IMR-90 (cell line): ENCODE data around the gene MRPL48. TPM values are rescaled to one million over a fixed set of nuclear protein-coding genes. Genes with fewer than 3 reads are reported as not detected.

Experiments used
- ATAC-seq: fragments of 200-7000 bp; cut with Tn5 transposase; 2 replicates; pipeline ENCODE4 v1.9.1; 2020; ENCODE audit warnings: low read depth, mild to moderate bottlenecking, moderate library complexity
- BruUV-seq: library from RNA; stranded (reverse); fragments of 400-500 nt; replicated peaks from 2 replicates; lab custom pipeline; 2021; lab: Mats Ljungman, UMichigan
- CTCF ChIA-PET: fragments of 300-600 bp; formaldehyde crosslinking; extraction: SDS; loops from one replicate; lab custom pipeline; 2021; ENCODE audit warnings: antibody characterized with exemption; lab: Yijun Ruan, JAX
- POLR2A ChIA-PET: fragments of 300-600 bp; sonication (Branson Sonifier 250); formaldehyde crosslinking; loops from one replicate; lab custom pipeline; 2022; ENCODE audit warnings: antibody characterized with exemption; ENCODE audit not compliant: unreplicated experiment; lab: Charles Lee
- DNase-seq: peaks from one replicate; pipeline ENCODE4 v3.0.0; 2013
- H2AFZ ChIP-seq: replicated peaks from 2 replicates; pipeline ENCODE3; 2013; ENCODE audit warnings: low read length, mild to moderate bottlenecking; ENCODE audit not compliant: poor library complexity
- H2AK5ac ChIP-seq: 2 replicates; pipeline ENCODE4 v1.6.1; 2013; ENCODE audit warnings: low read depth, low read length, inconsistent platforms
- H2AK9ac ChIP-seq: replicated peaks from 2 replicates; pipeline ENCODE3; 2013; ENCODE audit warnings: mild to moderate bottlenecking, low read depth, low read length, moderate library complexity; ENCODE audit not compliant: poor library complexity
- H2BK120ac ChIP-seq: 2 replicates; pipeline ENCODE4 v1.6.1; 2013; ENCODE audit warnings: low read depth, low read length, inconsistent platforms
- H2BK15ac ChIP-seq: 3 replicates; pipeline ENCODE4 v1.6.1; 2013; ENCODE audit warnings: low read depth, low read length, inconsistent platforms
- H2BK20ac ChIP-seq: 2 replicates; pipeline ENCODE4 v1.6.1; 2013; ENCODE audit warnings: low read depth, mild to moderate bottlenecking, inconsistent platforms, low read length, moderate library complexity
- H2BK5ac ChIP-seq: 2 replicates; pipeline ENCODE4 v1.6.1; 2013; ENCODE audit warnings: mild to moderate bottlenecking, low read depth, low read length, inconsistent platforms; ENCODE audit not compliant: poor library complexity, severe bottlenecking
- H3K14ac ChIP-seq: replicated peaks from 2 replicates; pipeline ENCODE4 v1.6.1; 2013; ENCODE audit warnings: low read depth, low read length, inconsistent platforms
- H3K18ac ChIP-seq: 2 replicates; pipeline ENCODE4 v1.6.1; 2013; ENCODE audit warnings: low read depth, low read length, control low read depth
- H3K23ac ChIP-seq: 2 replicates; pipeline ENCODE4 v1.6.1; 2013; ENCODE audit warnings: low read depth, low read length, inconsistent platforms
- H3K27ac ChIP-seq: 2 replicates; pipeline ENCODE4 v1.5.1; 2013; ENCODE audit warnings: mild to moderate bottlenecking, control low read depth, low read length; ENCODE audit not compliant: insufficient read depth
- H3K27me3 ChIP-seq: 2 replicates; pipeline ENCODE4 v1.6.1; 2013; ENCODE audit warnings: low read length; ENCODE audit not compliant: control insufficient read depth, insufficient read depth
- H3K36me3 ChIP-seq: 2 replicates; pipeline ENCODE4 v1.6.1; 2013; ENCODE audit warnings: low read length, mixed read lengths; ENCODE audit not compliant: control insufficient read depth, insufficient read depth
- H3K4ac ChIP-seq: 2 replicates; pipeline ENCODE4 v1.6.1; 2013; ENCODE audit warnings: low read depth, low read length, inconsistent platforms
- H3K4me1 ChIP-seq: 2 replicates; pipeline ENCODE4 v1.6.1; 2013; ENCODE audit warnings: low read length, mixed read lengths; ENCODE audit not compliant: control insufficient read depth, insufficient read depth
- H3K4me2 ChIP-seq: 2 replicates; pipeline ENCODE4 v1.6.1; 2013; ENCODE audit warnings: low read depth, mild to moderate bottlenecking, control low read depth, low read length, moderate library complexity
- H3K4me3 ChIP-seq: 2 replicates; pipeline ENCODE4 v1.5.1; 2013; ENCODE audit warnings: low read depth, mild to moderate bottlenecking, control low read depth, low read length, moderate library complexity; ENCODE audit not compliant: insufficient read depth
- H3K56ac ChIP-seq: 2 replicates; pipeline ENCODE4 v1.6.1; 2013; ENCODE audit warnings: low read length, inconsistent platforms; ENCODE audit not compliant: insufficient read depth; ENCODE audit errors: extremely low read depth
- H3K79me1 ChIP-seq, 2 experiments: 2 replicates each; pipeline ENCODE4 v1.6.1; 2013; ENCODE audit warnings: low read length in 2 of 2, inconsistent platforms in 1 of 2, low read depth in 1 of 2
- H3K9ac ChIP-seq: 2 replicates; pipeline ENCODE4 v1.6.1; 2013; ENCODE audit warnings: low read depth, low read length, control low read depth
- H3K9me1 ChIP-seq: 2 replicates; pipeline ENCODE4 v1.6.1; 2013; ENCODE audit warnings: low read length, inconsistent platforms; ENCODE audit not compliant: insufficient read depth
- H3K9me3 ChIP-seq: 2 replicates; pipeline ENCODE4 v1.6.1; 2013; ENCODE audit warnings: low read length; ENCODE audit not compliant: control insufficient read depth, insufficient read depth
- H4K20me1 ChIP-seq: 2 replicates; pipeline ENCODE4 v1.6.1; 2013; ENCODE audit warnings: low read length, inconsistent platforms; ENCODE audit not compliant: insufficient read depth
- H4K5ac ChIP-seq: 2 replicates; pipeline ENCODE4 v1.6.1; 2013; ENCODE audit warnings: mild to moderate bottlenecking, low read depth, low read length, control low read depth
- H4K8ac ChIP-seq, 2 experiments: 2 replicates each; pipeline ENCODE4 v1.6.1; 2013; ENCODE audit warnings: low read depth in 2 of 2, low read length in 2 of 2, control low read depth in 1 of 2, inconsistent platforms in 1 of 2
- H4K91ac ChIP-seq: 2 replicates; pipeline ENCODE4 v1.6.1; 2013; ENCODE audit warnings: low read depth, low read length, inconsistent platforms; ENCODE audit not compliant: insufficient read depth
- BHLHE40 ChIP-seq: fragments of 150-350 bp; IDR thresholded peaks from 2 replicates; pipeline ENCODE4 v1.6.1; 2016; ENCODE audit warnings: mild to moderate bottlenecking, low read depth, low read length
- CEBPB ChIP-seq: IDR thresholded peaks from 2 replicates; pipeline ENCODE4 v1.6.1; 2012; ENCODE audit warnings: low read depth, low read length, improper control_type of control experiment
- CHD1 ChIP-seq: IDR thresholded peaks from 2 replicates; pipeline ENCODE4 v1.6.1; 2012; ENCODE audit warnings: low read depth, low read length, improper control_type of control experiment
- CTCF ChIP-seq: conservative IDR thresholded peaks from 2 replicates; pipeline ENCODE4 v1.5.1; 2012; ENCODE audit warnings: mild to moderate bottlenecking, low read depth, low read length, improper control_type of control experiment
- ELK1 ChIP-seq: fragments of 150-350 bp; IDR thresholded peaks from 2 replicates; pipeline ENCODE4 v1.6.1; 2016; ENCODE audit warnings: low read depth, mild to moderate bottlenecking, low read length, moderate library complexity, borderline replicate concordance
- FOS ChIP-seq: fragments of 150-350 bp; IDR thresholded peaks from 2 replicates; pipeline ENCODE4 v1.6.1; 2016; ENCODE audit warnings: low read depth, low read length
- MAFK ChIP-seq: IDR thresholded peaks from 2 replicates; pipeline ENCODE4 v1.6.1; 2012; ENCODE audit warnings: low read depth, low read length, improper control_type of control experiment
- MAZ ChIP-seq: IDR thresholded peaks from 2 replicates; pipeline ENCODE4 v1.6.1; 2012; ENCODE audit warnings: low read depth, mild to moderate bottlenecking, low read length, improper control_type of control experiment, moderate library complexity, borderline replicate concordance
- MXI1 ChIP-seq: IDR thresholded peaks from 2 replicates; pipeline ENCODE4 v1.6.1; 2012; ENCODE audit warnings: low read depth, mild to moderate bottlenecking, low read length, moderate library complexity, borderline replicate concordance
- NFE2L2 ChIP-seq: fragments of 150-350 bp; IDR thresholded peaks from 2 replicates; pipeline ENCODE4 v1.6.1; 2016; ENCODE audit warnings: low read depth, mild to moderate bottlenecking, low read length
- POLR2A ChIP-seq: IDR thresholded peaks from 2 replicates; pipeline ENCODE4 v1.6.1; 2012; ENCODE audit warnings: mild to moderate bottlenecking, low read depth, low read length
- RAD21 ChIP-seq: IDR thresholded peaks from 2 replicates; pipeline ENCODE4 v1.6.1; 2012; ENCODE audit warnings: low read length, improper control_type of control experiment
- RCOR1 ChIP-seq: IDR thresholded peaks from 2 replicates; pipeline ENCODE4 v1.6.1; 2012; ENCODE audit warnings: mild to moderate bottlenecking, low read length, improper control_type of control experiment; ENCODE audit not compliant: insufficient replicate concordance
- RFX5 ChIP-seq: IDR thresholded peaks from 2 replicates; pipeline ENCODE4 v1.8.0; 2012; ENCODE audit warnings: low read depth, mild to moderate bottlenecking, low read length, moderate library complexity
- SMC3 ChIP-seq: fragments of 150-350 bp; IDR thresholded peaks from 2 replicates; pipeline ENCODE4 v1.6.1; 2016; ENCODE audit warnings: low read depth, mild to moderate bottlenecking, antibody characterized with exemption, low read length, moderate library complexity
- USF2 ChIP-seq: fragments of 150-350 bp; IDR thresholded peaks from 2 replicates; pipeline ENCODE4 v1.6.1; 2017; ENCODE audit warnings: mild to moderate bottlenecking, antibody characterized with exemption, low read length, low read depth
- WGBS, 2 experiments: methylation state at CpG; one replicate each; pipeline versions ENCODE4 v1.1.5 to v1.1.7; 2013; ENCODE audit warnings: missing lambda C conversion rate in 2 of 2; ENCODE audit not compliant: insufficient read length in 1 of 2; ENCODE audit errors: extremely low coverage in 2 of 2; 5-methylcytosine and 5-hydroxymethylcytosine counted together
- dilution Hi-C: fragments of 300-500 bp; cut with HindIII; formaldehyde crosslinking; loops from one replicate; pipeline ENCODE4 v1.14.3; 2018; ENCODE audit warnings: low sequenced_read_pairs; ENCODE audit not compliant: unreplicated experiment
- in situ Hi-C: fragments of 300-500 bp; cut with MboI; formaldehyde crosslinking; loops from 3 replicates; pipeline ENCODE4 v1.14.3; 2019; ENCODE audit warnings: low sequenced_read_pairs, inconsistent platforms, mixed read lengths
- intact Hi-C: fragments of 100-400 bp; cut with micrococcal nuclease; formaldehyde crosslinking; loops from 2 replicates; pipeline ENCODE4 v1.10.0; 2022
- polyA plus RNA-seq, 3 experiments: library from polyadenylated mRNA; depleted of rRNA; stranded (reverse); fragments of >200 nt; gene quantifications; 2 replicates each; pipeline ENCODE4 v1.2.3, GENCODE V29; 2012; ENCODE audit warnings: low replicate concordance in 1 of 3
- total RNA-seq: library from RNA; depleted of rRNA; stranded (reverse); fragments of >200 nt; gene quantifications from 2 replicates; pipeline ENCODE4 v1.2.3, GENCODE V29; 2012

The MRPL48 gene
- total and polyA plus RNA-seq, 2 of the 4 experiments (the other 2 are of a cell fraction): 24.0 to 29.4 TPM

- POLR2A ChIA-PET: no interaction called here
- Histone ChIP-seq H2AK5ac (no peak overlapping the region), H3K4me3 (no peak overlapping the region), H4K8ac (no peak overlapping the region), H2BK120ac (no peak overlapping the region), H2BK15ac (no peak overlapping the region), H3K27ac (no peak overlapping the region), H3K14ac (no peak overlapping the region), H2BK20ac (no peak overlapping the region), H3K27me3 (no peaks in the 10 kb centered on the region), H4K5ac (no peak overlapping the region), H3K23ac (no peak overlapping the region), H3K4me2 (no peak overlapping the region), H3K9me3 (no peaks in the 10 kb centered on the region), H2AK9ac (no peak overlapping the region), H3K9me1 (0 out of 2 replicates have a peak, but pooled peaks cover under 1% of the 10 kb centered on the region), H2AFZ (no peak overlapping the region), H3K56ac (no peak overlapping the region), H3K79me1 (peaks cover 0 to 3% of the 10 kb centered on the region in 2 experiments; a peak in 2 of 4 replicates), H3K4me1 (peaks cover 2% of the 10 kb centered on the region; the same call in 1 of the 2 replicates), H3K4ac (no peak overlapping the region), H3K9ac (no peak overlapping the region), H2BK5ac (no peak overlapping the region), H4K91ac (no peak overlapping the region), H3K36me3 (peaks cover 6% of the 10 kb centered on the region; the same call in 1 of the 2 replicates), H4K20me1 (no peaks in the 10 kb centered on the region), H3K18ac (no peak overlapping the region)
- CTCF ChIA-PET: interaction anchor here (0.6 kb wide), 1 partner anchor 125 kb away, joined by 6 read pairs; no protein-coding TSS in a partner anchor
- dilution Hi-C loops: no loop called here
- no peak for TF ChIP-seq CHD1
- TF ChIP-seq USF2: no peak
- TF ChIP-seq BHLHE40: no peak
- no peak for TF ChIP-seq RCOR1
- TF ChIP-seq CTCF: no peak
- no peak for TF ChIP-seq FOS
- TF ChIP-seq ELK1: no peak
- TF ChIP-seq SMC3: no peak
- TF ChIP-seq MXI1: no peak
- no peak for TF ChIP-seq RAD21
- TF ChIP-seq NFE2L2: no peak
- TF ChIP-seq CEBPB: no peak
- TF ChIP-seq MAFK: no peak
- no peak for TF ChIP-seq POLR2A
- no peak for TF ChIP-seq RFX5
- no peak for TF ChIP-seq MAZ
- in situ Hi-C loops: no loop called here
- BruUV-seq: no TSS peak
- ATAC-seq (no peak), DNase-seq (no peak)
- 100% methylated on average over 1 of the region's 1 CpG; no CpG with 5 or more reads in 1 of the 2 experiments for WGBS, 2 experiments
- intact Hi-C loops: no loop called here
These were observed 101.9 kb downstream of the MRPL48 start for GRCh38 chr11:73889536-73889935.
